H1 (cell line): ENCODE results near the gene NOTCH4.

Experiments
- CTCF ChIP-seq, 3 experiments: IDR thresholded peaks; 1 replicate in 2 of 3; 2 replicates in 1 of 3; pipeline versions ENCODE4 v1.5.1 to v1.6.1; 2011; ENCODE audit warnings: low read length in 3 of 3, mild to moderate bottlenecking in 3 of 3, inconsistent platforms in 2 of 3, low read depth in 1 of 3, moderate library complexity in 1 of 3; ENCODE audit not compliant: insufficient read depth in 1 of 3; ENCODE audit errors: control extremely low read depth in 1 of 3
- EZH2 ChIP-seq: fragments of 200-600 bp; sonication (generic); IDR thresholded peaks from 2 replicates; pipeline ENCODE4 v1.7.1; 2012; ENCODE audit warnings: low read depth, mild to moderate bottlenecking, moderate library complexity, low read length, inconsistent platforms; ENCODE audit not compliant: severe bottlenecking
- GABPA ChIP-seq: IDR thresholded peaks from 2 replicates; pipeline ENCODE4 v1.6.1; 2011; ENCODE audit warnings: mild to moderate bottlenecking, low read length, moderate library complexity, borderline replicate concordance; ENCODE audit not compliant: insufficient read depth
- JUN ChIP-seq: IDR thresholded peaks from 2 replicates; pipeline ENCODE4 v1.6.1; 2011; ENCODE audit warnings: low read depth, mild to moderate bottlenecking, improper control_type of control experiment, low read length
- MAFK ChIP-seq: IDR thresholded peaks from 2 replicates; pipeline ENCODE4 v1.6.1; 2012; ENCODE audit warnings: low read depth, mild to moderate bottlenecking, improper control_type of control experiment, low read length
- POLR2A ChIP-seq, 2 experiments: IDR thresholded peaks; 1 replicate in 1 of 2; 2 replicates in 1 of 2; pipeline ENCODE4 v1.6.1; 2011; ENCODE audit warnings: low read depth in 2 of 2, low read length in 2 of 2, mild to moderate bottlenecking in 2 of 2; ENCODE audit errors: control extremely low read depth in 1 of 2
- POLR2AphosphoS5 ChIP-seq: IDR thresholded peaks from 2 replicates; pipeline ENCODE4 v1.6.1; 2011; ENCODE audit warnings: low read depth, low read length
- RFX5 ChIP-seq: IDR thresholded peaks from 2 replicates; pipeline ENCODE4 v1.6.1; 2011; ENCODE audit warnings: low read depth, low read length, improper control_type of control experiment, borderline replicate concordance
- RNF2 ChIP-seq: fragments of 200-900, 300-1000 bp; sonication (generic); IDR thresholded peaks from 2 replicates; pipeline ENCODE4 v1.7.1; 2016; ENCODE audit warnings: borderline replicate concordance, low read depth, mild to moderate bottlenecking, antibody characterized with exemption, low read length; ENCODE audit not compliant: poor library complexity, severe bottlenecking; ENCODE audit errors: missing control alignments
- SIN3A ChIP-seq, 2 experiments: IDR thresholded peaks in 1 of 2; conservative IDR thresholded peaks in 1 of 2; 2 replicates each; pipeline ENCODE4 v1.6.1; 2011 to 2012; ENCODE audit warnings: low read length in 2 of 2, improper control_type of control experiment in 1 of 2, low read depth in 1 of 2, mild to moderate bottlenecking in 1 of 2
- SP1 ChIP-seq: IDR thresholded peaks from 2 replicates; pipeline ENCODE4 v1.6.1; 2011; ENCODE audit warnings: low read depth, low read length
- SRF ChIP-seq: IDR thresholded peaks from 2 replicates; pipeline ENCODE4 v1.6.1; 2011; ENCODE audit warnings: mild to moderate bottlenecking, low read depth, low read length, moderate library complexity
- TF ChIP-seq, protein P1 (sequence below): IDR thresholded peaks from 2 replicates; pipeline ENCODE4 v1.6.1; 2012; ENCODE audit warnings: inconsistent platforms

DNA sequence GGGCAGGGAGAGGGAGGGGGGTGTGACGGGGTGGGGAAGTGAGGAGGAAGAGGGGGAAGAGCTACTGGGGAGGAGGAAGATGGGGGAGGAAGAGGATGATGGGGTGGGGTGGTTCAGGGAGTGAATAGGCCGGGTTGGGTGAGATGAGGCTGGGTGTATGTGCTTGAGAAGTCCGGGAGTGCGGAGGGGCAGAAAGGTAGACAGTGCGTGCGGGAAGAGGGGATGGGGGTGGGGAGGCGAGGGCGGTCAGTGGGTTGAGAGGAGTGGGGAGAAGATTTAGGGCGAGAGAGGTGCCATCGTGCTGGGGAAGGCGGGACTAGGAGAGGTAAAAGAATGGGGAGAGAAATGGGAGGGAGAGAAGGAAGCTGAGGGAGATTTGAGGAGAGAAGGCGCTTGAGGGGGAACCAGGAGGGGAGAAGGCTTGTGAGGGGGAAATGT lies 30.9 kb upstream of the NOTCH4 start:
- TF ChIP-seq CTCF (IDR thresholded peaks at IDR 0.05; ENCODE audit: control extremely low read depth in 1 of 3, insufficient read depth in 1 of 3, low read depth in 1 of 3, low read length in 3 of 3): no peak
- TF ChIP-seq RNF2: no peak
- no peak for TF ChIP-seq JUN
- no peak for TF ChIP-seq SRF
- no peak; the same call in 1 of the 2 replicates for TF ChIP-seq POLR2AphosphoS5
- TF ChIP-seq POLR2A (IDR thresholded peaks at IDR 0.05; ENCODE audit: control extremely low read depth in 1 of 2, low read depth in 2 of 2, low read length in 2 of 2): no peak
- no peak for TF ChIP-seq MAFK
- TF ChIP-seq, protein P1, sequence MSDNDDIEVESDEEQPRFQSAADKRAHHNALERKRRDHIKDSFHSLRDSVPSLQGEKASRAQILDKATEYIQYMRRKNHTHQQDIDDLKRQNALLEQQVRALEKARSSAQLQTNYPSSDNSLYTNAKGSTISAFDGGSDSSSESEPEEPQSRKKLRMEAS: no peak
- TF ChIP-seq EZH2: no peak
- TF ChIP-seq GABPA: no peak
- TF ChIP-seq SIN3A (conservative IDR thresholded peaks at IDR 0.05 in 1 of 2, IDR thresholded peaks at IDR 0.05 in 1 of 2; ENCODE audit: low read depth in 1 of 2, low read length in 2 of 2): no peak
- TF ChIP-seq SP1: no peak
- no peak for TF ChIP-seq RFX5
